Uterus (tissue), 4 donors: ENCODE measurements around the gene CDC42SE1. TPM values are rescaled to one million over a fixed set of nuclear protein-coding genes. Genes with fewer than 3 reads are reported as not detected.

Source experiments
- DNase-seq, 2 donors: peaks; one replicate each; pipeline ENCODE4 v3.0.0-alpha.2; 2019 to 2020
- H3K27ac ChIP-seq, 2 donors: fragments of 200-600 bp; sonication (generic); 1 replicate in 1 of 2; 2 replicates in 1 of 2; pipeline ENCODE4 v1.5.1; 2016 to 2018
- H3K27me3 ChIP-seq, 2 donors: fragments of 200-600 bp; sonication (generic); one replicate each; pipeline ENCODE4 v1.5.1; 2018 to 2019; ENCODE audit warnings: control low read depth in 1 of 2
- H3K36me3 ChIP-seq, 2 donors: fragments of 200-600 bp; sonication (generic); one replicate each; pipeline ENCODE4 v1.5.1; 2019; ENCODE audit warnings: control low read depth in 1 of 2
- H3K4me1 ChIP-seq, 2 donors: fragments of 200-600 bp; sonication (generic); one replicate each; pipeline ENCODE4 v1.5.1; 2018 to 2019; ENCODE audit warnings: control low read depth in 1 of 2
- H3K4me3 ChIP-seq, 2 donors: fragments of 200-600 bp; sonication (generic); 1 replicate in 1 of 2; 2 replicates in 1 of 2; pipeline ENCODE4 v1.5.1; 2018 to 2019; ENCODE audit warnings: mild to moderate bottlenecking in 1 of 2
- H3K9me3 ChIP-seq, 2 donors: fragments of 200-600 bp; sonication (generic); one replicate each; pipeline ENCODE4 v1.5.1; 2019; ENCODE audit warnings: control low read depth in 1 of 2
- CTCF ChIP-seq, 4 experiments: fragments of 200-600 bp in 2 of 4; fragments of 450-650 bp in 2 of 4; sonication (generic) in 2 of 4; IDR thresholded peaks; one replicate each; pipeline ENCODE4 v1.5.1; 2016 to 2019; ENCODE audit warnings: antibody characterized with exemption in 4 of 4, mild to moderate bottlenecking in 2 of 4, moderate library complexity in 1 of 4
- POLR2A ChIP-seq, 2 donors: fragments of 450-650 bp; IDR thresholded peaks; one replicate each; pipeline ENCODE4 v1.6.1; 2016; ENCODE audit warnings: antibody characterized with exemption in 2 of 2, mild to moderate bottlenecking in 1 of 2, moderate library complexity in 1 of 2
- intact Hi-C: fragments of 100-400 bp; cut with DNase I; formaldehyde crosslinking; loops from one replicate; pipeline ENCODE4 v1.15.1; 2023; ENCODE audit warnings: low total_unique reads
- total RNA-seq, 4 donors: library from RNA; depleted of rRNA in 3 of 4; stranded (reverse); fragments of >200 nt in 3 of 4; gene quantifications; one replicate each; pipeline versions ENCODE4 v1.1.0 to v1.2.4, GENCODE V29; 2014 to 2023
- donor health status: DM: yes; HTN: yes; CAD: no.

The CDC42SE1 gene
- total RNA-seq, 4 donors from 2014 or later: 21.5 to 80.8 (median 39.4) TPM

GRCh38 chr1:151085953-151086559, 26.6 kb upstream of the CDC42SE1 start:
- DNase-seq: no peak
- no peak for TF ChIP-seq CTCF (IDR thresholded peaks at IDR 0.05)
- TF ChIP-seq POLR2A (IDR thresholded peaks at IDR 0.05): no peak
- H3K4me1 ChIP-seq: no peaks in the 10 kb centered on the region
- no peaks in the 10 kb centered on the region for H3K36me3 ChIP-seq
- no peaks in the 10 kb centered on the region for H3K9me3 ChIP-seq
- intact Hi-C loops: no loop called here
- no peak overlapping the region for H3K27ac ChIP-seq
- no peak overlapping the region for H3K4me3 ChIP-seq
- H3K27me3 ChIP-seq: no peaks in the 10 kb centered on the region

- Histone ChIP-seq H3K36me3 (no peaks in the 10 kb centered on the region), H3K4me1 (no peaks in the 10 kb centered on the region), H3K9me3 (no peaks in the 10 kb centered on the region), H3K4me3 (no peak overlapping the region), H3K27me3 (no peaks in the 10 kb centered on the region), H3K27ac (peak overlapping the region in 1 of 2 donors; percentile 99)
- no peak for TF ChIP-seq CTCF (IDR thresholded peaks at IDR 0.05)
- no peak for TF ChIP-seq POLR2A (IDR thresholded peaks at IDR 0.05)
- intact Hi-C loops: no loop called here
- DNase-seq: no peak
These were observed 12.8 kb upstream of the CDC42SE1 start for GRCh38 chr1:151072224-151072623.

- Histone ChIP-seq H3K36me3 (no peaks in the 10 kb centered on the region), H3K27ac (peak within 1 kb of the TSS; percentile 99 to 100), H3K27me3 (no peaks in the 10 kb centered on the region), H3K4me1 (no peaks in the 10 kb centered on the region), H3K9me3 (no peaks in the 10 kb centered on the region), H3K4me3 (peak within 1 kb of the TSS; percentile 70 to 98)
- intact Hi-C loops: no loop called here
- peak; percentile 81 to 91 (median 87) for TF ChIP-seq CTCF (IDR thresholded peaks at IDR 0.05)
- TF ChIP-seq POLR2A (IDR thresholded peaks at IDR 0.05): peak in 1 of 2 donors; percentile 66
- peak; percentile 95 to 96 for DNase-seq
These were observed 11.3 kb upstream of the CDC42SE1 start, which contains the start of gene GABPB2 for GRCh38 chr1:151070474-151071276. Gene GABPB2 (plus strand): TSS chr1:151070761. CDS start chr1:151088190, 17,429 bp downstream.

GRCh38 chr1:151069103-151069486, 9.7 kb upstream of the CDC42SE1 start:
- H3K4me1 ChIP-seq: no peaks in the 10 kb centered on the region
- H3K4me3 ChIP-seq: no peak overlapping the region
- H3K36me3 ChIP-seq: no peaks in the 10 kb centered on the region
- peak overlapping the region; percentile 99 to 100 for H3K27ac ChIP-seq
- no peak for DNase-seq
- TF ChIP-seq CTCF (IDR thresholded peaks at IDR 0.05) (no peak), POLR2A (IDR thresholded peaks at IDR 0.05) (no peak)
- no peaks in the 10 kb centered on the region for H3K9me3 ChIP-seq
- intact Hi-C loops: no loop called here
- H3K27me3 ChIP-seq: no peaks in the 10 kb centered on the region

GRCh38 chr1:151067185-151067584, 7.8 kb upstream of the CDC42SE1 start:
- H3K9me3 ChIP-seq: no peaks in the 10 kb centered on the region
- intact Hi-C loops: no loop called here
- no peak for TF ChIP-seq POLR2A (IDR thresholded peaks at IDR 0.05)
- TF ChIP-seq CTCF (IDR thresholded peaks at IDR 0.05): no peak
- H3K4me1 ChIP-seq: no peaks in the 10 kb centered on the region
- peak in 1 of 2 donors; percentile 5 for DNase-seq
- no peaks in the 10 kb centered on the region for H3K27me3 ChIP-seq
- no peak overlapping the region for H3K4me3 ChIP-seq
- no peaks in the 10 kb centered on the region for H3K36me3 ChIP-seq
- no peak overlapping the region for H3K27ac ChIP-seq
